ENCODE results near the gene HS3ST2.
A peak's percentile ranks its signal among the peaks of the same experiment; 100 is the strongest.

Gene HS3ST2

GRCh38 chr16:22813948-22814710 is at the start of gene HS3ST2:
Gene HS3ST2, plus strand, starts transcription at chr16:22814162. Its CDS starts 449 bp downstream, at chr16:22814611.
- DNase-seq, result peak; percentile 17 to 95 (median 67)
- intact Hi-C loops (cut with DNase I), result loop anchor here (10.0 kb wide), 1 partner anchor 109 kb away; no protein-coding TSS in a partner anchor

GRCh38 chr16:22764662-22765327 is 49.2 kb upstream of the HS3ST2 start:
- intact Hi-C loops (cut with DNase I), result no loop called here
- no peak for DNase-seq

GRCh38 chr16:22765479-22765878 is 48.5 kb upstream of the HS3ST2 start:
- intact Hi-C loops (cut with DNase I), result no loop called here

GRCh38 chr16:22770866-22771265 is 43.1 kb upstream of the HS3ST2 start:
- intact Hi-C loops (cut with DNase I), result no loop called here
- no peak for DNase-seq

More at GRCh38 chr16:22765479-22765878, 48.5 kb upstream of the HS3ST2 start:
- no peak for DNase-seq

- DNase-seq, result no peak
- intact Hi-C loops (cut with DNase I), result no loop called here
Observed at GRCh38 chr16:22771551-22771950, 42.4 kb upstream of the HS3ST2 start.

- intact Hi-C loops (cut with DNase I), result no loop called here
- DNase-seq, result no peak
Observed at GRCh38 chr16:22775220-22775922, 38.6 kb upstream of the HS3ST2 start.

GRCh38 chr16:22781480-22781879 is 32.5 kb upstream of the HS3ST2 start:
- no peak for DNase-seq
- intact Hi-C loops (cut with DNase I), result no loop called here

- DNase-seq, result no peak
- intact Hi-C loops (cut with DNase I), result no loop called here
Observed at GRCh38 chr16:22782314-22782713, 31.6 kb upstream of the HS3ST2 start.

- no peak for DNase-seq
- intact Hi-C loops (cut with DNase I), result no loop called here
Observed at GRCh38 chr16:22784690-22785214, 29.2 kb upstream of the HS3ST2 start.

GRCh38 chr16:22785552-22785951 is 28.4 kb upstream of the HS3ST2 start:
- no peak for DNase-seq
- intact Hi-C loops (cut with DNase I), result no loop called here

GRCh38 chr16:22786284-22786683 is 27.7 kb upstream of the HS3ST2 start:
- no peak for DNase-seq
- intact Hi-C loops (cut with DNase I), result no loop called here

- no peak for DNase-seq
- intact Hi-C loops (cut with DNase I), result no loop called here
Observed at GRCh38 chr16:22786691-22787090, 27.3 kb upstream of the HS3ST2 start.

- intact Hi-C loops (cut with DNase I), result no loop called here
- no peak for DNase-seq
Observed at GRCh38 chr16:22787466-22788192, 26.3 kb upstream of the HS3ST2 start.

GRCh38 chr16:22788193-22788530 is 25.8 kb upstream of the HS3ST2 start:
- no peak for DNase-seq
- intact Hi-C loops (cut with DNase I), result no loop called here

- intact Hi-C loops (cut with DNase I), result no loop called here
- no peak for DNase-seq
Observed at GRCh38 chr16:22789281-22789945, 24.5 kb upstream of the HS3ST2 start.

- DNase-seq, result no peak
- intact Hi-C loops (cut with DNase I), result no loop called here
Observed at GRCh38 chr16:22797551-22797950, 16.4 kb upstream of the HS3ST2 start.

- intact Hi-C loops (cut with DNase I), result no loop called here
- DNase-seq, result no peak
Observed at GRCh38 chr16:22799113-22799512, 14.8 kb upstream of the HS3ST2 start.

- intact Hi-C loops (cut with DNase I), result no loop called here
- DNase-seq, result no peak
Observed at GRCh38 chr16:22804893-22805292, 9.1 kb upstream of the HS3ST2 start.

GRCh38 chr16:22805326-22805725 is 8.6 kb upstream of the HS3ST2 start:
- intact Hi-C loops (cut with DNase I), result no loop called here
- DNase-seq, result no peak

GRCh38 chr16:22806811-22807210 is 7.2 kb upstream of the HS3ST2 start:
- intact Hi-C loops (cut with DNase I), result no loop called here
- no peak for DNase-seq

Measured in posterior cingulate gyrus (tissue), 11 donors.